ENCODE data around the gene GCGR. TPM values are rescaled to one million over a fixed set of nuclear protein-coding genes. Genes with fewer than 3 reads are reported as not detected.

GCGR gene
- total and polyA plus RNA-seq, 2 of the 13 experiments (the other 11 are each of a cell fraction or from before 2014, with no cell fraction given), result 0.04 to 0.13 TPM

GRCh38 chr17:81831957-81832607 is 28.1 kb downstream of the GCGR start (continued):
- TF ChIP-seq ZFP91 (CRISPR knock-in tag; IDR thresholded peaks at IDR 0.05; ENCODE audit: borderline replicate concordance) (no peak; the same call in 1 of the 2 replicates), GABPB1 (CRISPR knock-in tag; IDR thresholded peaks at IDR 0.05) (no peak), PHF20 (CRISPR knock-in tag; IDR thresholded peaks at IDR 0.05) (no peak), HDAC1 (CRISPR knock-in tag; IDR thresholded peaks at IDR 0.05) (peak; percentile 51; the same call in 1 of the 2 replicates), ZNF354B (CRISPR knock-in tag; IDR thresholded peaks at IDR 0.05) (no peak), HNF4G (IDR thresholded peaks at IDR 0.05; ENCODE audit: borderline replicate concordance, low read depth, low read length) (no peak), HNF4G (CRISPR knock-in tag; IDR thresholded peaks at IDR 0.05; ENCODE audit: borderline replicate concordance, low read depth) (no peak), DMAP1 (CRISPR knock-in tag; IDR thresholded peaks at IDR 0.05) (no peak; the same call in 1 of the 2 replicates), ZNF784 (CRISPR knock-in tag; IDR thresholded peaks at IDR 0.05; ENCODE audit: borderline replicate concordance) (peak; percentile 0; the same call in 1 of the 2 replicates), ZBTB14 (CRISPR knock-in tag; IDR thresholded peaks at IDR 0.05) (no peak), SRY (CRISPR knock-in tag; IDR thresholded peaks at IDR 0.05) (no peak), ZNF121 (CRISPR knock-in tag; IDR thresholded peaks at IDR 0.05) (no peak), ZBTB43 (CRISPR knock-in tag; conservative IDR thresholded peaks at IDR 0.05) (no peak), HDAC2 (CRISPR knock-in tag; IDR thresholded peaks at IDR 0.05) (no peak), ZNF414 (CRISPR knock-in tag; IDR thresholded peaks at IDR 0.05) (0 out of 2 replicates have a peak, but pooled peaks have one; percentile 36), DBP (CRISPR knock-in tag; IDR thresholded peaks at IDR 0.05; ENCODE audit: not compliant biosample characterization) (no peak), SATB2 (CRISPR knock-in tag; IDR thresholded peaks at IDR 0.05) (no peak), POGZ (CRISPR knock-in tag; IDR thresholded peaks at IDR 0.05) (no peak), ETV6 (CRISPR knock-in tag; conservative IDR thresholded peaks at IDR 0.05) (no peak)

Measured in HepG2 (cell line).